CMK (cell line): Measurements from ENCODE around the gene KYNU.
"Not testable (repeated sequence)": the region's sequence is repeated elsewhere in the genome, so short reads cannot be mapped to it uniquely, and the experiment has no call there.

Source experiments
- DNase-seq: peaks from one replicate; pipeline ENCODE4 v3.0.0-alpha.2; 2010; ENCODE audit warnings: low read depth

The KYNU gene

DNA sequence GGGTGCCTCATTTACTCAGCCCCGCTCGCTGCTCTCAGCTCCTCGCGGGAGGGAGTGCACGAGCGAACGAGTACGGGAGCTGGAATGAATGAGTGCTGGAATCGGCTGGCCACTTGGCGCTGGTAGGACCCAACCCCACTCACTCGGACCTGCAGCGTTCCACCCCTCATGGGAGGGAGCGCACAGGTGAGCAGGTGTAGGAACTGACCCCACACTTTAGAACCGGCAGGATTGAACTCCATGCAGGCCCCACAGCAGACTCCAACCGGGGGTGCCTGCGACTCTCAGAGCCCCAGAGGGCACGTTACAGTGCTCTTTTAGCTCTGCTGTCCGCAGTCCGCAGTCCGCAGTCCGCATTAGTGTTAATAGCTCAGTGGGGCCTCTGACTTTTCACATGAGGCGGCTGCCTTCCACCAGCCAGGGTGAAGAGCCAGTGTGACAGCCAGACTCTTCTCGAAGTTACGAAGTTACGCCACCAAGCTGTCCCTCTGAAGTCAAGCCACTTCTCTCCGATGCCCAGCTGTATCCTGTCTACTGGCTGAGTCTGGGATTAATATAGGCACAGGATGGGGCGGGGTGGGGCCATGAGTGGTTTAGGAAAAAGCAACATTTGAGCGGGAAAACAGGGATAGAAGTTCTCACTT, 149.1 kb downstream of the KYNU start:
- DNase-seq, result no peak

DNA sequence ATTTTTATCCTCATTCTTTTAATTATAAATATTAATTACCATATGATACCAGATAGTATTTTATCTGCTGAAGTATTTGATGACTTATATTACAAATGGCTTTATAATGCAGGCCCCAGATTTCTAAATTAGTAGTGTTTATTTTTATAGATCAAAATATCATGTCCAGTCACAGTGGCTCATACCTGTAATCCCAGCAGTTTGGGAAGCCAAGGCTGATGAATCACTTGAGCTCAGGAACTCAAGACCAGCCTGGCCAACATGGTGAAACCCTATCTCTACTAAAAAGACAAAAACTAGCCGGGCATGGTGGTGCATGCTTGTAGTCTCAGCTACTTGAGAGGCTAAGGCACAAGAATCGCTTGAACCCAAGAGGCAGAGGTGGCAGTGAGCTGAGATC, 151.7 kb downstream of the KYNU start:
- no peak for DNase-seq

DNA sequence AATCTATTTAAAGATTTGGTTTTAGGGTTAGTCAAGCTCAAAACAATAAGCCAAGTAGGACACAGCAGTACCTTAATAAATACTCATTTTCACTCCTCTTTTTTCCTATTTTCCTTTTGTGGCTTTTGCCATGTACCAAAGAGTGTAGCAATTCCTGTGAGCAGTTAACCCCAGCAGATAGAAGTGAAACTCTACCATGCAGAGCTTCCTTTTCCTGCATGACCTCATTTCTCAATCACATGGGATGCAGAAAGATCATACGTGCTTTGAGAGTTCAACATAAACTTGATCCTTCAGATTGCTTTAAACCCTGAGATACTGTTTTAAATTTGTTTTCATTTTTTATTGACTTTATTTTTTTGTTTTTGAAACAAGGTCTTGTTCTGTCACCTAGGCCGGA, 152.7 kb downstream of the KYNU start:
- DNase-seq, result no peak

DNA sequence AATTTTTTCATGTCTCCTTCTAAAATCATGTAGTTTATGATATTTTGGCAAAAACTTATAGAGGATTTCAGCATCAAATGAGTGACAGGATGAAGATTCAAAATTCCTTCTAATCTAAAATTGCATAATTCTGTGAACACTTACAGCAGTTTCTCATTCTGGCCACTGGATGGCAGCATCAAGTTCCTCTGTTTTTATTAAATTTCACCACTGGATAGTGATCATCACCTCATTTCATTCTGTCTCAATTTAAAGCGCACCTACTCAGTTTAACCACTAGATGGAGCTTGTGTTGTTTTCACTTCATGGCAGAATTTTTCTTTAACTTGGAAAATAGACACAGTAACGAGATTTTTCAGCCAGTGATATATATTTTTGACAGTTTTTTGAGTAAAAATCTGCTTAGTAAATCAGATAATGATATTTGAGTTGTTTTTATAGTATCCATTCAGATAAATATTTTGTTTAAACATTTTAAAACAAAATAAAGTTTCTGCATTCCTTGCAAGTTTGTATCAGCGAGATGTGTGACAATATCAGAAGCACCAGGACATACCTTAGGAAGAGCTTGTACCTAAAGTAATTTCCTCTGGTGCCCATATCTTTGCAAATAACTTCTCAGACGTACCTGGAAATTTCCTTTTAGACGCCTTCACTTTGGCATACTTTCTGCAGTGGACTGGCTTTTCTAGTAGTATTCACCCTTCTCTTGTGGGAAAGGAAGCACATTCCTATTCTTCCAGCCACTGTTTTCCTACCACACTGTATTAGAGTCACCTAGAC, 157.0 kb downstream of the KYNU start:
- DNase-seq, result peak; percentile 36

DNA sequence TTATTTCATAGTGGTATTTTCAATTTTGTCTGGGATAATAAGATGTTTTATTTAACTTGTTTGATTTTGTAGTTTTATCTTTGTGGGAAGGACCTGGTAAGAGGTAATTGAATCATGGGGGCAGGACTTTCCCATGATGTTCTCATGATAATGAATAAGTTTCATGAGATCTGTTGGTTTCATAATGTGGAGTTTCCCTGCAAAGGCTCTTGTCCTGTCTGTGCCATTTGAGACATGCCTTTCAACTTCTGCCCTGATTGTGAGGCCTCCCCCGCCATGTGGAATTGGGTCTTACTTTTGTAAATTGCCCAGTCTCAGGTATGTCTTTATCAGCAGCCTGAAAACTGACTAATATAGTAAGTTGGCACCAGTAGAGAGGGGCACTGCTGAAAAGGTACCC, 174.0 kb downstream of the KYNU start:
- DNase-seq, result no peak

DNA sequence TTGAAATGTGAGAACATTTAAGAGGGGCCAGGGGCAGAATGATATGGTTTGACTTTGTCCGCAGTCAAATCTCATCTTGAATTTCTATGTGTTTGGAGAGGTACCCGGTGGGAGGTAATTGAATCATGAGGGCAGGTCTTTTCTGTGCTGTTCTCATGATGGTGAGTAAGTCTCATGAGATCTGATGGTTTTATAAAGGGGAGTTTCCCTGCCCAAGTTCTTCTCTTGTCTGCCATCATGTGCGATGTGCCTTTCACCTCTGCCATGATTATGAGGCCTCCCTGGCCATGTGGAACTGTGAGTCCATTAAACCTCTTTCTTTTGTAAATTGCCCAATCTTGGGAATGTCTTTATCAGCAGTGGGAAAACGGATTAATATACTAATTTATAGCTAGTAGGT, 176.0 kb downstream of the KYNU start:
- DNase-seq, result not testable (repeated sequence)

DNA sequence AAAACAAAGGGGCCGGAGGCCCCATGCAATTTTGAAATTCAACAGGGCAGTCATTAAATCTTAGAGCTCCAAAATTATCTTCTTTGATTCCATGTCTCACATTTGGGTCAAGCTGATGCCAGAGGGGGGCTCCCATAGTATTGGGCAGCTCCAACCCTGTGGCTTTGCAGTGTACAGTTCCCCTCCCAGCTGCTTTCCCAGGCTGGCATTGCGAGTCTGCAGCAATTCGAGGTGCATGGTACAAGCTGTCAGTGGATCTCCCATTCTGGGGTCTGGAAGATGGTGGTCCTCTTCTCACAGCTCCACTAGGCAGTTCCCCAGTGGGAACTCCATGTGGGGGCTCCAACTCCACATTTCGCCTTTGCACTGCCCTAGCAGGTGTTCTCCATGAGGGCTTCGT, 179.1 kb downstream of the KYNU start:
- no peak for DNase-seq

DNA sequence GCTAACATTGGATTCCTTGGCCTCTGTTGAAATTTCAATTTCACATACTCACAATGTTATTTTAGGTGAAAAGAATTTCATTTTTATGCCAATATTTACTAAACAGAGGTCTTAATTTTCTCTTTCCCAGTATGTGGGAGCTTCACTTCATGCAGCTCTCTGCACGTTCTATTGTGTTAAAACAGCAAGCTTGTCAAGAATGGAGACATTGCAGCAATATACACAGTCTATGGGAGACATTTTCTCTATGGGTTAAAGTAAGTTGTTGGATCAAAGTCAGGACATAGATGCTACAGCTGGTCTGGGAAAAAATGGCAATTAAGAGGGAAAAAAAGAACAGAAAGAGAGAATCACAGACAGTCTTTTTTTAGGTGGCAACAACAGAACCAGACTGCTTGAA, 181.4 kb downstream of the KYNU start:
- no peak for DNase-seq

DNA sequence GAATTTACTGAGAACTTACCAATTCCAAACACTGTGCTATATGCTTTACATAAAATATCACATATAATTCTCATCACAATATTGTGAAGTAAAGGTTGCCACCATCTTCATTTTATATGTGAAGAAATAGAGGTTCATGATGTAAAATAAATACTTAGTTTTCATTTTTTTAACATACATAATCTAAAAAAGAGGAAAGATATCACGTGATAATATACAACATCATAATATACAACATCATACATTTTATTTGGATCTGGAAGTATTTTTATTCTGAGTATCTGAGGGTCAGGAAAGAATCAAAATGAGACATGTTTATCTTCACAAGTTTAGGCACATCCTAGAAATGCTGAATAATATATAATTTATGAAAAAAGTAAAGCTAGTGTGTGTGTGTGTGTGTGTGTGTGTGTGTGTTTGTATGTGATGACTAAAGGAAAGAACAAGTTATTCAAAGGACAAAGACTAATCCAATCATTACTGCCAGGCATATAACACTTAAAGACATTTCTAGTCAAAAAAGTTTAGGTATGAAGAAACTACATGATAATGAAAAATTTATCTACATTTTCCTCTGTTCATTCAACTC, 186.2 kb downstream of the KYNU start:
- no peak for DNase-seq

DNA sequence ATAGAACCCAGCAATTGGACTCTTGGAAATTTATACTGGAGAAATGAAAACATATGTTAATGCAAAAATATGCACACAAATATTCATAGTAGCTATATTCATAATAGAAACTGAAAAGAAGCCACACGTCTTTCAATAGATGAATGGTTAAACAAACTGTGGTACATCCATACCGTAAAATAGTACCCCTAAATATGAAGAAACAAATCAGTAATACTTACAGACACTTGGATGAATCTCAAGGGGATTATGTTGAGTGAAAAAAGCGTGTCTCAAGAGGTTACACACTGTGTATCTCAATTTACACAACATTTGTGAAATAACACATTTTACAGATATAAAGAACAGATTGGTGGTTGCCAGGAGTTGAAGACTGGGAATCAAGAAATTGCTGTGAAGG, 190.6 kb downstream of the KYNU start:
- DNase-seq, result no peak

DNA sequence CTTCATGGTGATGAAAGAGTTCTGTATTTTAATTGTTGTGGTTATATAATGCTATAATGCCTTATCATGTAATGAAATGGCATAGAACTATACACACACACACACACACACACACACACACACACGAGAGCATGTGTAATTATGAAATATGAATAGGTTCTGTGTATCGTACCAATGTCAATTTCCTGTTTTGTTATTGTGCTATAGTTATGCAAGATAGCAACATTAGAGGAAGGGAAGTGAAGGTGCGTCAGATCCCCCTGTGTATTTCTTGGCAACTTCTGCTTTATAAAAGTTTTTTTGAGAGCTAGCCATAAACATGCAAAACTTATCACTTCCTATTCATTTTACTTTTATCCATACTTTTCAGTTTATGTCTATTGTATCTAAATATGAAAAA, 191.0 kb downstream of the KYNU start:
- DNase-seq, result no peak

DNA sequence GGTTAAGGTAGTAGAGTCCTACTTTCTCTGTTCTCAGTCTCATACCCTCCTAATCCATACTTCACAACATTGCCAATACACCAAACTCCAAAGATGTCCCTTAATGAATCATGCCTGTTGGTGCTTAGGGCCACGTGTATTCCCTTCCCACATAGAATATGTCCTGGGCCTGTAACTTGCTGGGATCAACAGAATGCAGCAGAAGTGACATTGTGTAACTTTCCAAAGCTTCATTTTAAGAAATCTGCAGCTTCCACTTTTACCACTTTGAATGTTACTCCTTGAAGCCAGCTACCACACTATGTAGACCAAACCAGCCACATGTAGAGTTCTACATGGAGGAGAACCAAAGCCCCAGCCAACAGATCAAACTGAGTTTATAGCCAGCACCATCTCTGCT, 193.2 kb downstream of the KYNU start:
- DNase-seq, result no peak

DNA sequence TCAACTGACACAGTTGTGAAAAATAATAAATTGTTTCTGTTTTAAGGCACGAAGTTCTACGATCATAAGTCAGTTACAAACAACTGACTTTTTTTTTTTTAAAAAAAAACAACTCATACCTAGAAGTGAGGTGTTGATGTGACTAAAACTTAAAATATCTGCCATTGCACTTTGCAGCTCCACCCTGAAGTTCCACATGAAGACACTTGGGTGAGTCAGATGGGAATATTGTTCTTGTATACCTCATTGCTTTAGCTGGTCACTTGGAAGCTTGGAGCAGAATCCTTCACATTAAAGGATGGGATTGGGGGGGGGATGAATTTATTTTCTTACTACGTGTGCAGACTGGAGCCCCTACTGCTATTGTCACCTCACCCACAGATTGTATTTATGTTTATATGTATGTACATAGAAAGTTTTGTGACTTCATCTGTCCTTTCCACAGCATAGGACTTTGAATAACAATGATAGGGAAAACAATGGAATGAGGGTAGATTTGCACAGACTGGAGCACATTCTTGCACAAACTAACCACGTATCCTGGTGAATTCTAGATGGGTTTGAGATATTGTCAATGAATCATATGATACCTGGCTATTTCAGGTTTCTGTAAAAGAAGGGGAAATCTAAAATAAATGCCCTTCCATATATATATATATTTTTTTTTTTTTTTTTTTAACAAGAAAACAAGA, 193.9 kb downstream of the KYNU start:
- DNase-seq, result no peak

DNA sequence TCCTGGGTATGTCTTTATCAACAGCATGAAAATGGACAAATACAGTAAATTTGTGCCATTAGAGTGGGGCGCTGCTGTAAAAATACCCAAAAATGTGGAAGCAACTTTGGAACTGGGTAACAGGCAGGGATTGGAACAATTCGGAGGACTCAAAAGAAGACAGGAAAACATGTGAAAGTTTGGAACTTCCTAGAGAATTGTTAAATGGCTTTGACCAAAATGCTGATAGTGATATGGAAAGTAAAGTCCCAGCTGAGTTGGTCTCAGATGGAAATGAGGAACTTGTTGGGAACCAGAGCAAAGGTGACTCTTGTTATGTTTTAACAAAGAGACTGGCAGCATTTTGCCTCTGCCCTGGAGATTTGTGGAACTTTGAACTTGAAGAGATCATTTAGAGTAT, 197.4 kb downstream of the KYNU start:
- DNase-seq, result not testable (repeated sequence)

DNA sequence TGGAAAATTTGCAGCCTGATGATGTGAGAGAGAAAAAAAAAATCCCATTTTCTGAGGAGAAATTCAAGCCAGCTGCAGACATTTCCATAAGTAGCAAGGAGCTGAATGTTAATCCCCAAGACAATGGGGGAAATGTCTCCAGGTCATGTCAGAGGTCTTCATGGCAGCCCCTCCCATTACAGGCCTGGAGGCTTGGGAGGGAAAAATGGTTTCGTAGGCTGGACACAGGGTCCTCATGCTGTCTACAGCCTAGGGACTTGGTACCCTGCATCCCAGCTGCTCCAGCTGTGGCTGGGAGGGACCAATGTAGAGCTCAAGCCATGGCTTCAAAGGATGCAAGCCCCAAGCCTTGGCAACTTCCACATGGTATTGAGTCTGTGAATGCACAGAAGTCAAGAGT, 198.2 kb downstream of the KYNU start:
- DNase-seq, result no peak

DNA sequence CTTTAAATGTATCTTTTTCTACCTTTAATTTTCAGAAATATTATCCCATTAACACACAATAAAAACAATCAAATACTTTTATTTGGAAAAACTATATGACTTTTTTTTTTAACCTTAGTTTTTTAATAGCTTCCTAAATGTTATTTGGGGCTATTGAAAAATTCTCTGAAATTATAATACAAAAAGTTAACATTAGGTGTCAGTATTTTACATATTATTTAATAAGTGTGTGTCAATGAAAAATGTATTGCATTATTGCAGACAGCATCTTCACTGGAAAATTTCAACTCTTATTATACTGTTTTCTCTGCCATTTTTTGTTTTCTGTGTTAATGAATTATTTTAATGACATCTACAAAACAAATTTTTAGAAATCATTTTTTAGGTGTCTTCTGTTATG, 200.6 kb downstream of the KYNU start:
- DNase-seq, result no peak

DNA sequence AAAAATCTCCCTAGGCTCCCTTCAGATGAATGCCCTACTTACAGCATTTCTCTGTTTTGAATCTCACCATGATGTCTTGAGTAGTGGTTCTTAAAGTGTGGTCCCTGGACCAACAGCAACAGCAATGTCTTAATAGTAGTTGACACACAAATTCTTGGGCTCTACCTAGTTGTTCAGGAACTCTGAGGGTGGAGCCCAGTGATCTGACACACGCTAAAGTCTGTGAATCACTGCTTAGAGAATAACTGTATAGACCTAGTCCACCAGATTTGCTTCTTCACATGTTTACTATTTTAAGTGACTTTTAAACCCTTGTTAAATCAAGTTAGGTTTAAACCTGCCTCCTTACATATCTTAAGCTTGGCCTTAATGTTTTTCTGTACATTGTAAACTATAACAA, 204.2 kb downstream of the KYNU start:
- no peak for DNase-seq

DNA sequence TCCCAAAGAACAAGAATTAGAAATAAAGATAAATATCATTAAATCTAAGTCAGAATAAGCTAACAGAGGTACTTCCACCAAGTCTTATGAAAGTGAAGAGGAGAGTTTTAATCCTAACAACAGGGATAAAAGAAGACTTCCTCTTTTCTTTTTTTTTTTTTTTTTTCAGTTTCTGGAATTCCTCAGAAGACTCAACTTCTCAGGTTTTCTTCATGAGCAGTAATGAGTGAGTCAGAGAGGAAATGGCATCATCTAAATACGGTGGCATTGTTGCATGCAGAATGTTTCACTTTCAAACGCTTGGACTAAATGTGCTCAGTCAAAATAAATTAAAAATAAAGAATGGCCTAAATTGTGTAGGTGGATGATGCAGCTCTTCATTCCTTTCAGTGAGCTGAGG, 206.2 kb downstream of the KYNU start:
- no peak for DNase-seq

DNA sequence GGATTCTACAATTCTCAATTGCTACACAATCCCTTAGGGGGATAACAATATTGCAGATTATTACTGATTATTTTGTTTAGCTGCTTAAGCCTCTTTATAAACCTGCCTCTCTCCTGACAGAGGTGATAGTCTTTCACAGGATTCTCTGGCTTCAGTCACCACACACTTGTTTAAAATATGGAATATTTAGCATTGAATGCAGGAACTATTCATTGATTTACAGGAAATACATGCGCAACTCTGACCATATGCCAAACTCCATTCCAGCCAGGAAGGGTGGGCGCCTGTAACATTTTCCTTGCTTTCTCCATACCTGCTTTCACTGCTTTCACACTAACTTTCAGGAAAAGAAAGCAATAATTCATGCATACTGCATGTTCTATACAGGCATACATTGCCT, 207.0 kb downstream of the KYNU start:
- no peak for DNase-seq

DNA sequence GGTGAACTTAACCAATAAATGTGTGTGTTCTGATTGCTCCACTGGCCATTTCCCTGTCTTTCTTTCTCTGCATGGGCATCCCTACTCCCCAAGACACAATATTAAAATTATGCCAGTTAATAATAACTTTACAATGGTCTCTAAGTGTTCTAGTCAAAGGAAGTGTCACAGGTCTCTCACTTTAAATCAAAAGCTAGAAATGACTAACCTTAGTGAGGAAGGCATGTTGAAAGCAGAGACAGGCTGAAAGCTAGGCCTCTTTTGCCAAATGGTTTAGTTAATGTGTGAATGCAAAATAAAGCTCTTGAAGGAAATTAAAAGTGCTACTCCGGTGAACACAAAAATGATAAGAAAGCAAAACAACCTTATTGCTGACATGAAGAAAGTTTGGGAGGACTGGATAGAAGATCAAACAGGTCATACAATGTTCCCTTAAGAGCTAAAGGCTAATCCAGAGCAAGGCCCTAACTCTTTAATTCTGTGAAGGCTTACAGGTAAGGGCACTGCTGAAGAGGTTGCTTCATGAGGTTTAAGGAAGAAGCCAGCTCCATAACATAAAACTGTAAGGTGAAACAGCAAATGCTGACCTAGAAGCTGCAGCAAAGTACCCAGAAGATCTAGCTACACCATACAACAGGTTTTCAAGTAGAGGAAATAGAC, 207.8 kb downstream of the KYNU start:
- no peak for DNase-seq

DNA sequence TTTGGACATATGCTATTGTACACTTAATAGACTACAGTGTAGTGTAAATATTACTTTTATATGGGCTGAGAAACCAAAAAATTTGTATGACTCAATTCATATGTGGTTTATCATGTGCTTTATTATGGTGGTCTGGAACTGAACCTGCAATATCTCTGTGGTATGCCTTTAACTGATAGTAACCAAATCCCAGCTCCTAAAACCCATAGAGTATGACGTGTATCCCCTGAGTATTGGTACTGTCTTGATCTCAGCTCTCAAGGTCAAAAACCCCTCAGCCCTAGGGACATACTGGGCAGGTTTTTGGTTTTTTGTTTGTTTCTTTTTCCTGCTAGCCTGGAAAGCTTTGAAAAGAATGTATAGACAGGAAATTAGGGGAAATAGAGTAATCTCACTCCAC, 209.6 kb downstream of the KYNU start:
- DNase-seq, result no peak

DNA sequence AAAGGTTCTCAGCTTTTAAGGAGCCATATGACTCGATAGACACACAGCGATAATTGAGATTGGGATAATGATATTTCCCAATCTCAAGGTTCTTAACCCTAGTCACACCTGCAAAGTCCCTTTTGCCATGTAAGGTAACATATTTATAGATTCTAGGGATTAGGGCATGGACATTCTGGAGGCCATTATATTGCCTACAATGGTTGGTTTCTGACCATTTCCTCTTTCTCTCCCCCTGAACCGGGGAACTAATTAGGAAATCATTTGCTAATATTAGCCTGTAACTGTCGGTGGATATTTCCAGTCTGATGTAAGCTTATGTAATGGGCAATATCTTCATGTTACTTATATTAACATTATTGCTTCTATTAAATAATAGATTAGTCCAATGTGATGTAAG, 210.9 kb downstream of the KYNU start:
- no peak for DNase-seq

DNA sequence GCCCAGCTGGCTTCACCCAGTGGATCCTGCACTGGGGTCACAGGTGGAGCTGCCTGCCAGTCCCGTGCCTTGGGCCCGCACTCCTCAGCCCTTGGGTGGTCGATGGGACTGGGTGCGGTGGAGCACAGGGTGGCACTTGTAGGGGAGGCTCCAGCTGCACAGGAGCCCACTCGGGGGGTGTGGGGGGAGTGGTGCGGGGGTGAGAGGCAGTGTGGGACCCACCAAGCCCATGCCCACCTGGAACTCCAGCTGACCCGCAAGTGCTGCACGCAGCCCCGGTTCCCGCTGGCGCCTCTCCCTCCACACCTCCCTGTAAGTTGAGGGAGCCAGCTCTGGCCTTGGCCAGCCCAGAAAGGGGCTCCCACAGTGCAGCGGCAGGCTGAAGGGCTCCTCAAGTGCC, 212.1 kb downstream of the KYNU start:
- not testable (repeated sequence) for DNase-seq
